ENCODE data around the gene TTC7B. TPM values are rescaled to one million over a fixed set of nuclear protein-coding genes. Genes with fewer than 3 reads are reported as not detected.

Gene TTC7B
- total RNA-seq, 1 experiment from 2014 or later: 24.2 TPM

- DNase-seq (ENCODE audit: low read depth in 1 of 2, low spot score in 2 of 2): no peak
- no peaks in the 10 kb centered on the region for H3K36me3 ChIP-seq
- H3K9me3 ChIP-seq (replicated peaks): no peaks in the 10 kb centered on the region
- H3K4me1 ChIP-seq (replicated peaks): no peaks in the 10 kb centered on the region
- no peak overlapping the region for H3K27ac ChIP-seq
- H3K4me3 ChIP-seq: no peak overlapping the region
- H3K27me3 ChIP-seq (replicated peaks): no peaks in the 10 kb centered on the region
Observed at GRCh38 chr14:90553298-90553920, 262.8 kb downstream of the TTC7B start.

DNA sequence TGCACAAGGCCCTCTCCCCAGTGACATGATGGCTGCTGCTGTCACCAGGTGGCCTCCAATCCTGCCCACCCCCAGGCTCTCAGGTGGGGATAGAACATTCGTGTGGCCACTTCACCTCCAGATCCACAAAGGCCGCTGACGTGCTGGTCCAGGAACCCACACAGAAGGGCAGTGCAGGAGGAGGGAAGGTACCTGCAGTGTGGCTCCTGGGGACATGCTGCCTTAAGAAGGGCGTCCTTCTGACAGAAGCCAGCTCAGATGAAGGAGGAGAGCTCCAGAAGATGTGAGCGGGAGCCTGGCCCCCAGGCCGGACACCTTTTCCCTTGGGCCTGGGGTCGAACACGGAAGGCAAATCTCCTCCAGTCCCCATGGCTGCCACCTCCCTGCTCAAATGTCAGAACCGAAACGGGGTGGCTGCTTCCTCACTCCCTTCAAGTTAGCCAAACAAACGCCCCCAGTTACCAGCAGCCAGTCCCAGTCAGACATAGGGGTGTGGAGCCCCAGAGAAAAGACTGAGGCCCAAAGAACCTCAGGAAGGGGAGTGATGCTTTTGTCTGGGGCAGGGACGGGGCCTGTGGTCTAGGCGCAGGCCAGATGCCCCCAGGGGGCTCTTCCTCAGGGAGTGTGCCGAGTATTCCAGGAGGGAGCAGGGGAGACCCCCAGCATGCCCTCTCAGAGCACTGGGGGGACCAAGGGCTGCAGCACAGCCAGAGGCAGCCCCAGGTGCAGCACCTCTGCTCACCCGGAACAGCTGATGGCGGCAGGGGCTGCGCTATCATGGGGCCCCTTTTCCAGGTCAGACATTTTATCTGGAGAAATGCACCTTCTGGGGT is 263.5 kb downstream of the TTC7B start:
- no peak overlapping the region for H3K4me3 ChIP-seq
- no peaks in the 10 kb centered on the region for H3K4me1 ChIP-seq (replicated peaks)
- no peak for DNase-seq (ENCODE audit: low read depth in 1 of 2, low spot score in 2 of 2)
- no peaks in the 10 kb centered on the region for H3K9me3 ChIP-seq (replicated peaks)
- H3K27me3 ChIP-seq (replicated peaks): no peaks in the 10 kb centered on the region
- no peaks in the 10 kb centered on the region for H3K36me3 ChIP-seq
- no peak overlapping the region for H3K27ac ChIP-seq

- no peak overlapping the region for H3K27ac ChIP-seq
- no peak overlapping the region for H3K4me3 ChIP-seq
- DNase-seq (ENCODE audit: low read depth in 1 of 2, low spot score in 2 of 2): no peak
- no peaks in the 10 kb centered on the region for H3K36me3 ChIP-seq
- H3K4me1 ChIP-seq (replicated peaks): no peaks in the 10 kb centered on the region
- H3K27me3 ChIP-seq (replicated peaks): no peaks in the 10 kb centered on the region
- no peaks in the 10 kb centered on the region for H3K9me3 ChIP-seq (replicated peaks)
Observed at GRCh38 chr14:90551733-90552464, 264.3 kb downstream of the TTC7B start.

DNA sequence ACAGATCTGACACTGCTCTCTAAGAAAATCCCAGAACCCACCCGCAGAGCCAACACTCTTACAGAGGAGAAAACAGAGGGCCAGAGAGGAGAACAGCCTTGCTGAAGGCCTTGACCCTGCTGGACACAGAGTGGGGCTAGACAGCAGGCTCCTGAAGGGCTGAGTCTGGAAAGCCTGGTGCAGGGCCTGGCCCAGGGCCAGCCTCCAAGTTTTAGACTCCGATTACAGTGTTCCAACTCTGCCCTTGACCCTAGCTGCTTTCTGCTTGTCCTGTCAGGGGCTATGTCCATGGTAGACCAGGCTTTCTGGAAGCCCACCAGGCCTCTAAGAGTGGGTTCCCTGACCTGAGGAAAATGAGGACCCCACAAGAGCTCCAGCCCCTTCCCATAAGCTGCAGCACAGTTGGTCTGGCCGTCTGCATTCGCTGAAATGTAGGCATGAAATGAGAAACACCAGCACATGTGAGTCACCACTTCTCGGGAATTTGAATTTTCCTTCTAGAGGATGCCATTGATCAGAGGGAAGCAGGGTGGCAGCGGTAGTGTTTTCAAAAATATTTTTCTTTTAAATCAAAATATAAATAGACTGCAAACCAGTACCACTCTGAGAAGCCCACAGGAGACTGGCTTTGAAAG is 265.0 kb downstream of the TTC7B start:
- Histone ChIP-seq H3K4me3 (no peak overlapping the region), H3K4me1 (replicated peaks) (no peaks in the 10 kb centered on the region), H3K36me3 (no peaks in the 10 kb centered on the region), H3K27ac (no peak overlapping the region), H3K9me3 (replicated peaks) (no peaks in the 10 kb centered on the region), H3K27me3 (replicated peaks) (no peaks in the 10 kb centered on the region)
- DNase-seq (ENCODE audit: low read depth in 1 of 2, low spot score in 2 of 2): no peak

DNA sequence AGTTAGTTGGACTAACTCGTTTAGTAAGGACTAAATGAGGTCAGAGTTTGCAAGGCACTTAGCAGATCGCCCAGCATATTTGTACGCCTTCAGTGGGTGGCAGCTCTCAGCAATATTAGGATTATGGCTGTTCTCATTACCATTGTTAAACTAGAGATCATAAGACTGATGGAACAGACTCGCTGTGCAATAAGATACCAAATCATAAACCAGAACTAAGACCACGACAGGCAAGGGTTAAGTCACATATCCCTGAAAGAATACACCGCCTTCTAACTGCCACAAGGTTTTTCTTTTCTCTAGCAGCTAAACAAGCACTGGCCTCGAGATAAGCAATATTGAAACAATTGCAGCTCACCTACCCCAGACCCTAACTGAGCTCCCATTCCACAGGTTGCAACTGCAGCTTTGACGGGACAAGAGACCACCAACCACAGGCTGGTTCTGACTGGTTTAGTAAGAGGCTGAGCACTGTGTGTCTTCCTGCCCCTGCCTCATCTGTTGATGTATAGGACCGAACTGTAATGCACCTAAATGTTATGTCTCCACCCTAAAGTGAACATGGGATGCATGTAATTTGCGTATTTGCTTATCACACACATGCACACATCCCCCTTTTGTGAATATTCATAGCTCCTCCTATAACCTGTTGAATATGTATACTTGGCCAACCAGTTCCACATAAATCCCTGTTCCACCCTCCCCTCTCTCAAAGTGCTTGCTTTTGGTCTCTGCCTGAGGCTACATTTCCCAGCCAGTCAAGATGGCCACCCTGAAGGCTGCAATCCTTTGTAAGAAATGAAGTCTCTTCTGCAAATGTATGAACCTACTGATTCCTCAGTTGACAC is 266.2 kb downstream of the TTC7B start:
- H3K4me3 ChIP-seq: no peak overlapping the region
- no peaks in the 10 kb centered on the region for H3K27me3 ChIP-seq (replicated peaks)
- no peaks in the 10 kb centered on the region for H3K36me3 ChIP-seq
- no peaks in the 10 kb centered on the region for H3K9me3 ChIP-seq (replicated peaks)
- DNase-seq (ENCODE audit: low read depth in 1 of 2, low spot score in 2 of 2): no peak
- H3K4me1 ChIP-seq (replicated peaks): no peaks in the 10 kb centered on the region
- no peak overlapping the region for H3K27ac ChIP-seq

DNA sequence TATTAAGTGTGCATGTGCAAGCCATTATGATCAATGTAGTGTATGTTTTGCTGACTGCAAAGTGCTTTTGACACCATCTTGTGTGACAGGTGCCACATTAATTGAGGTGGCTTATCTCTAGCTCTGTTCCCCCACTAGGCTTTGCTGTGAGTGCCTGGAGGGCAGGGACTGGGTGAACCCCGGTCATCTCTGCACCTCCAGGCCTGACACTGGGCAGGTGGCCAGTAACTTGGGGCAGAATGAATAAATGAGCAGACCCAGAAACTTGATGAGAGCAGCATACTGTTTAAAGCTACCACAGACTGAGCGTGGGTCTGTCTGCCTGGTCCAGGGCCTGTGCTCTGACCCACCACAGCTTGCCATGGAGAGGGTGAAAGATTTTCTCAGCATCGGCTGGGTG is 267.8 kb downstream of the TTC7B start:
- no peak for DNase-seq (ENCODE audit: low read depth in 1 of 2, low spot score in 2 of 2)
- no peaks in the 10 kb centered on the region for H3K4me1 ChIP-seq (replicated peaks)

DNA sequence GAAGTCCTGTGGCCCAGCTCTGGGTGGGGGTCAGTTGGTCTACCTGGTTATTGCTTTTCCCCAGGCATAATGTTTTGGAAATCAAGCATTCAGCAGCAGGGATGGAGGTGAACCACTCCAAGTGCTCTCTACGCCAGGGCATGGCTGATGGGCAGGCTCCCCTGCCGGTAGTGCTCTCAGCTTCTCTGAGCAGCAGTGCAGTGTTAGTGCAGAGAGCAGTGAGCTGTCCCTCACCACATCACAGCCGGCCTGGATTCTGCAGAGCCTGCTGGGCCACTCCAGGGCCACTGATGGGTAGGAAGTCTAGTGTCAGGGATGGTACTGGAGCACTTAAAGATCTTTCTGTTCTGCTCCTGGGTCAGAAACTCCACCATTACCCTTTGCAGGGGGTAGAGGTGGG is 268.3 kb downstream of the TTC7B start:
- H3K4me3 ChIP-seq: no peak overlapping the region
- DNase-seq (ENCODE audit: low read depth in 1 of 2, low spot score in 2 of 2): no peak
- no peaks in the 10 kb centered on the region for H3K4me1 ChIP-seq (replicated peaks)
- no peaks in the 10 kb centered on the region for H3K36me3 ChIP-seq
- no peaks in the 10 kb centered on the region for H3K9me3 ChIP-seq (replicated peaks)
- no peaks in the 10 kb centered on the region for H3K27me3 ChIP-seq (replicated peaks)
- H3K27ac ChIP-seq: no peak overlapping the region

More for the DNA sequence above, 267.8 kb downstream of the TTC7B start:
- H3K4me3 ChIP-seq: no peak overlapping the region
- no peak overlapping the region for H3K27ac ChIP-seq
- H3K9me3 ChIP-seq (replicated peaks): no peaks in the 10 kb centered on the region
- H3K27me3 ChIP-seq (replicated peaks): no peaks in the 10 kb centered on the region
- no peaks in the 10 kb centered on the region for H3K36me3 ChIP-seq

GRCh38 chr14:90547250-90547649 is 269.0 kb downstream of the TTC7B start:
- Histone ChIP-seq H3K4me1 (replicated peaks) (no peaks in the 10 kb centered on the region), H3K27ac (no peak overlapping the region), H3K4me3 (no peak overlapping the region), H3K27me3 (replicated peaks) (no peaks in the 10 kb centered on the region), H3K9me3 (replicated peaks) (no peaks in the 10 kb centered on the region), H3K36me3 (no peaks in the 10 kb centered on the region)
- DNase-seq (ENCODE audit: low read depth in 1 of 2, low spot score in 2 of 2): no peak

GRCh38 chr14:90546767-90547166 is 269.5 kb downstream of the TTC7B start:
- Histone ChIP-seq H3K9me3 (replicated peaks) (no peaks in the 10 kb centered on the region), H3K27me3 (replicated peaks) (no peaks in the 10 kb centered on the region), H3K27ac (no peak overlapping the region), H3K4me1 (replicated peaks) (no peaks in the 10 kb centered on the region), H3K36me3 (no peaks in the 10 kb centered on the region), H3K4me3 (no peak overlapping the region)
- DNase-seq (ENCODE audit: low read depth in 1 of 2, low spot score in 2 of 2): no peak

DNA sequence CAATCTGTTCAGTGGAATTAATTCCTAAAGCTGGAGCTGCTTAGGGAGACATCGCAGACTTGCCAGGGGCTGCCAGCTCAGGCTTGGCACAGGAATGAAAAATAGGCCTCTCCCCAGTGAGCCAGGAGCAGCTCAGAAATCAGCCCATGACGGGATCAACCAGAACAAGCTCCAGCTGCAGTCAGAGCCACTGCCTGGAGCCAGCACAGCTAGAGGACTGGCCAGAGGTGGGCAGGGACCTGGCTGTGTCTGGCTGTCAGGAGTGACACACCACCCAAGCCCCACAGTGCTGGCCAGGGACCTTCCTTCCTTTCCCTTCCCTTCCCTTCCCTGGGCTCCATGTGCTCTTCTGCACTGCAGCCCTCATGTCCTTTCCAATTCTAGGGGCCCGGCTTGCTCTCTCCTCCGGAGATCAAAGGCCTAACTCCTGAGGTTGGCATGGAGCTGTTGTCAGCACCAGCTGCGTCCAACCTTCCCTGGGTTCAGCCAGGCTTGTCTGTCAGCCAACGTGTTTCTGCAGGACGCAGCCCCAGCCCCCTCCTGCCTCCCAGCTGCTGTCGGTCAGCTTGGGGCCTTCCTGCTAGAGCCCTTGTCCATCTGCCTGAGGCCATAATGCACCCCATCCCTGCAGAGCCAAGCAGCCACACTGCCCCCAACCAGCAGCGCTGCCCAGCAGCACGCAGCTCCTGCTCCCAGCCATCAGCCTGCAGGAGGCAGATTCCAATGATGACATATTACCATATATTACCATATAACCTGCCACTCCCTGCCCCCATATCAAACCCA is 270.1 kb downstream of the TTC7B start:
- Histone ChIP-seq H3K36me3 (no peaks in the 10 kb centered on the region), H3K27ac (no peak overlapping the region), H3K4me1 (replicated peaks) (no peaks in the 10 kb centered on the region), H3K4me3 (no peak overlapping the region), H3K27me3 (replicated peaks) (no peaks in the 10 kb centered on the region), H3K9me3 (replicated peaks) (no peaks in the 10 kb centered on the region)
- DNase-seq (ENCODE audit: low read depth in 1 of 2, low spot score in 2 of 2): no peak

- Histone ChIP-seq H3K4me1 (replicated peaks) (no peaks in the 10 kb centered on the region), H3K27me3 (replicated peaks) (no peaks in the 10 kb centered on the region), H3K9me3 (replicated peaks) (no peaks in the 10 kb centered on the region), H3K27ac (no peak overlapping the region), H3K4me3 (no peak overlapping the region), H3K36me3 (no peaks in the 10 kb centered on the region)
- no peak for DNase-seq (ENCODE audit: low read depth in 1 of 2, low spot score in 2 of 2)
Observed at GRCh38 chr14:90545382-90545781, 270.8 kb downstream of the TTC7B start.

GRCh38 chr14:90544971-90545370 is 271.3 kb downstream of the TTC7B start:
- Histone ChIP-seq H3K4me1 (replicated peaks) (no peaks in the 10 kb centered on the region), H3K27me3 (replicated peaks) (no peaks in the 10 kb centered on the region), H3K4me3 (no peak overlapping the region), H3K27ac (no peak overlapping the region), H3K9me3 (replicated peaks) (no peaks in the 10 kb centered on the region), H3K36me3 (no peaks in the 10 kb centered on the region)
- no peak for DNase-seq (ENCODE audit: low read depth in 1 of 2, low spot score in 2 of 2)
